ENCODE data around the gene MAST1.
"Not testable (repeated sequence)": the region's sequence is repeated elsewhere in the genome, so short reads cannot be mapped to it uniquely, and the experiment has no call there.

MAST1 gene

GRCh38 chr19:12840091-12841079, 2.1 kb downstream of the MAST1 start:
- peak; percentile 61 to 62 for DNase-seq (ENCODE audit: low read depth in 2 of 2)

- no peak for DNase-seq (ENCODE audit: low read depth in 2 of 2)
Measured at GRCh38 chr19:12841094-12841493, 2.8 kb downstream of the MAST1 start.

GRCh38 chr19:12842511-12842910, 4.2 kb downstream of the MAST1 start:
- DNase-seq (ENCODE audit: low read depth in 2 of 2): no peak

GRCh38 chr19:12843328-12843727, 5.0 kb downstream of the MAST1 start:
- no peak for DNase-seq (ENCODE audit: low read depth in 2 of 2)

GRCh38 chr19:12843999-12844732, 5.9 kb downstream of the MAST1 start:
- DNase-seq (ENCODE audit: low read depth in 2 of 2): no peak

- DNase-seq (ENCODE audit: low read depth in 2 of 2): not testable (repeated sequence)
Measured at GRCh38 chr19:12846613-12847012, 8.3 kb downstream of the MAST1 start.

GRCh38 chr19:12847159-12848139, 9.1 kb downstream of the MAST1 start:
- DNase-seq (ENCODE audit: low read depth in 2 of 2): peak; percentile 77 to 87

- no peak for DNase-seq (ENCODE audit: low read depth in 2 of 2)
Measured at GRCh38 chr19:12856653-12857052, 18.3 kb downstream of the MAST1 start.

GRCh38 chr19:12858041-12858928, 20.0 kb downstream of the MAST1 start:
- no peak for DNase-seq (ENCODE audit: low read depth in 2 of 2)

GRCh38 chr19:12859546-12859945, 21.2 kb downstream of the MAST1 start:
- DNase-seq (ENCODE audit: low read depth in 2 of 2): no peak

GRCh38 chr19:12864143-12864542, 25.8 kb downstream of the MAST1 start:
- DNase-seq (ENCODE audit: low read depth in 2 of 2): no peak

GRCh38 chr19:12864721-12865715, 26.7 kb downstream of the MAST1 start:
- no peak for DNase-seq (ENCODE audit: low read depth in 2 of 2)

GRCh38 chr19:12865746-12866415, 27.6 kb downstream of the MAST1 start:
- DNase-seq (ENCODE audit: low read depth in 2 of 2): no peak

- DNase-seq (ENCODE audit: low read depth in 2 of 2): no peak
Measured at GRCh38 chr19:12866416-12867119, 28.3 kb downstream of the MAST1 start.

GRCh38 chr19:12867120-12868099, 29.1 kb downstream of the MAST1 start:
- peak; percentile 56 to 60 for DNase-seq (ENCODE audit: low read depth in 2 of 2)

GRCh38 chr19:12868540-12869112, 30.3 kb downstream of the MAST1 start:
- no peak for DNase-seq (ENCODE audit: low read depth in 2 of 2)

Data from stimulated activated CD4-positive, alpha-beta T cell treated with anti-CD3 and anti-CD28 coated beads, Interleukin-15, amount 100 ng/mL, for 48 hours (primary cell).